ENCODE data around the gene HIBCH. TPM values are rescaled to one million over a fixed set of nuclear protein-coding genes. Genes with fewer than 3 reads are reported as not detected.

HIBCH gene
- total and polyA plus RNA-seq, 9 of the 15 experiments (the other 6 are each of a cell fraction or from before 2014, with no cell fraction given), result 17.0 to 65.4 (median 28.3) TPM

DNA sequence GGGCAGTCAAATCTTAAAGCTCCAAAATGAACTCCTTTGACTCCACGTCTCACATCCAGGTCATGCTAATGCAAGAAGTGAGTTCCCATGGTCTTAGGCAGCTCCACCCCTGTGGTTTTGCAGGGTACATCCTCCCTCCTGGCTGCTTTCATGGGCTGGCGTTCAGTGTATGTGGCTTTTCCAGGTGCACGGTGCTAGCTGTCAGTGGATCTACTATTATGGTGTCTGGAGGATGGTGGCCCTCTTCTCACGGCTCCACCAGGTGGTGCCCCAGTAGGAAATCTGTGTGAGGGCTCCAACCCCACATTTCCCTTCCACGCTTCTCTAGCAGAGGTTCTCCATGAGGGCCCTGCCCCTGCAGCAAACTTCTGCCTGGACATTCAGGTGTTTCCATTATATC, 151.9 kb downstream of the HIBCH start:
- no peak for FAIRE-seq
- ChIA-PET CTCF (ENCODE audit: low intra/inter-chr PET ratio) (no interaction called here), POLR2A (no interaction called here)

More for the DNA sequence above, 151.9 kb downstream of the HIBCH start:
- ATAC-seq (no peak), DNase-seq (ENCODE audit: extremely low read depth in 1 of 4, low spot score in 3 of 4) (no peak)
- intact Hi-C loops (cut with micrococcal nuclease), result no loop called here
- Histone ChIP-seq H3K4me1 (replicated peaks in 1 of 2; ENCODE audit: control insufficient read depth in 2 of 2, insufficient read depth in 2 of 2, low read length in 2 of 2) (peaks cover 0 to 8% of the 10 kb centered on the region in 2 experiments; a peak in 1 of 5 replicates), H3K36me3 (ENCODE audit: control insufficient read depth, insufficient read depth, low read length) (no peaks in the 10 kb centered on the region), H4K20me1 (replicated peaks; ENCODE audit: control insufficient read depth, insufficient read depth, low read length) (no peaks in the 10 kb centered on the region), H2AFZ (ENCODE audit: low read depth, low read length) (no peak overlapping the region), H3K9me3 (replicated peaks; ENCODE audit: control insufficient read depth, insufficient read depth, low read depth, low read length) (no peaks in the 10 kb centered on the region; the same call in 1 of the 2 replicates), H3K4me2 (ENCODE audit: insufficient read depth, low read length) (no peak overlapping the region), H3K79me2 (ENCODE audit: control insufficient read depth, insufficient read depth, low read length) (no peaks in the 10 kb centered on the region), H3K9me1 (ENCODE audit: control insufficient read depth, insufficient read depth, low read length) (no peaks in the 10 kb centered on the region), H3K4me3 (no peak overlapping the region), H3K27me3 (ENCODE audit: control insufficient read depth in 2 of 2, insufficient read depth in 2 of 2, low read length in 2 of 2) (no peaks in the 10 kb centered on the region), H3K27ac (ENCODE audit: extremely low read depth, low read depth, low read length) (no peak overlapping the region), H3K9ac (ENCODE audit: insufficient read depth in 1 of 2, low read depth in 2 of 2, low read length in 2 of 2) (no peak overlapping the region)
- in situ Hi-C loops (cut with MboI), result no loop called here
- no TSS peak for BruUV-seq (replicated peaks)
- WGBS (ENCODE audit: insufficient coverage, low coverage, missing lambda C conversion rate), result 88% methylated on average over 4 of the region's 5 CpGs
- TF ChIP-seq ZKSCAN3 (CRISPR knock-in tag; IDR thresholded peaks at IDR 0.05) (no peak), CUX1 (CRISPR knock-in tag; IDR thresholded peaks at IDR 0.05) (no peak), FIP1L1 (IDR thresholded peaks at IDR 0.05; ENCODE audit: low read depth, low read length, poor library complexity, severe bottlenecking) (no peak), HNRNPH1 (optimal IDR thresholded peaks at IDR 0.05; ENCODE audit: low read depth, low read length) (no peak), ZNF766 (CRISPR knock-in tag; conservative IDR thresholded peaks at IDR 0.05) (no peak), XRCC3 (IDR thresholded peaks at IDR 0.05) (no peak), TCF3 (CRISPR knock-in tag; IDR thresholded peaks at IDR 0.05) (no peak), IRF1 (CRISPR knock-in tag; IDR thresholded peaks at IDR 0.05; ENCODE audit: borderline replicate concordance) (no peak)

Data from K562 (cell line).